NCI-H226 (cell line): Measurements from ENCODE around the gene SOX2.
"Not testable (repeated sequence)": the region's sequence is repeated elsewhere in the genome, so short reads cannot be mapped to it uniquely, and the experiment has no call there.

Experiments used
- DNase-seq: peaks from one replicate; pipeline ENCODE4 v3.0.0-alpha.2; 2015

The SOX2 gene

DNA sequence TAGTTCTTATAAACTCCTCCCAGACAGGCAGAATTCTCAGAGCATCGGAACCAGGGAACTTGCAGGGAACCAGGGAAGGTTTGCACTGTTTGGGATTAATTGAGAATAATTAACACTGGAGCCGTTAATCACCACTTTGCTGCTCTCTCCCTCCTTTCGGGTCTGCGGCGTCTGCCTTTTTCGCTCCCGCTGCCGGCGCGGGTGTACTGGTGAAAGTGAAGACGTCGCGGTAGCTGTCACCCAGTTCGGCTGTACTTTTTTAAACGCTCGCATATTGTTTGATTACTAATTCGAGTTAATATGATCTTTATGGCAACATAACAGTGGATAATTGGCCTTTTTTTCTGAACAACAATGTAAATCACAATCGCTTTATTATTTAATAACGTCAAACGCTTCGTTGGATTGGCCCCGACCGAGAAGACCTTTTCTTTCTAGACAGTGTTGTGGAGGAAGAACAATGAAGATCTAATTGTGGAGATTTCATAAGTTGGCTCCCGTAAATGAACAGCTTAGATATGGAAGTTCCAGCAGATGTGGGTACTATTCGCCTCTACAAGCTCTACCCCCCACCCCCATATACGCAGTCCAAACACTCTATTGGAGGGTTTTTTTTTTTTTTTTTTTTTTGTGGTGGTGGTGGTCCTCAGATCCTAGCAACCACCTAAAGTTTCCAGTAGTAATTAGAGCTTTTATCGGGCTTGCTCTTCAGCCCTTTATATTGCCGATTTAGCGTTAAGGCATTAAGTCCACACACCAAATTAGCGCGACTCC is 12.7 kb downstream of the SOX2 start:
- no peak for DNase-seq

- no peak for DNase-seq
These were observed 13.5 kb downstream of the SOX2 start for GRCh38 chr3:181725131-181725731.

DNA sequence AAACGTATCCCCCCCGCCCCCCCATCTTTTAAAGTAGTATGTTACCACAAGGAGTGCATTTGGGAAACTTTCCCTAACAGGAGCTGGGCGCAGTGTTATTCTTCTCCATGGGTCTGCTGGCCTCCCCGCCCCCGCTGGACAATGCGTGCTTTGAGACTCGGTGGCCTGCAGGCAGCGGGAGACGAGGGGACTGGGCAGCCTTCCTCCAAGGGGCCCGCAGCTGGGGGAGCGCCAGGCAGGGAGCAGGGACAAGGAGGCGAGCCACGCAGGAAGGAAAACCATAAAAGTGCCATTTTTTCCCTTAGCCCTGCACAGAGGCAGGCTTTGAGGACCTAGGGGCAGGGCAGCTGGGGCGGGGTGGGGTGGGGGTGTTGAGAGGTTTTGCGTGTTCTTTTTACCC is 14.1 kb downstream of the SOX2 start:
- no peak for DNase-seq

- no peak for DNase-seq
These were observed 14.9 kb downstream of the SOX2 start for GRCh38 chr3:181726351-181727330.

DNA sequence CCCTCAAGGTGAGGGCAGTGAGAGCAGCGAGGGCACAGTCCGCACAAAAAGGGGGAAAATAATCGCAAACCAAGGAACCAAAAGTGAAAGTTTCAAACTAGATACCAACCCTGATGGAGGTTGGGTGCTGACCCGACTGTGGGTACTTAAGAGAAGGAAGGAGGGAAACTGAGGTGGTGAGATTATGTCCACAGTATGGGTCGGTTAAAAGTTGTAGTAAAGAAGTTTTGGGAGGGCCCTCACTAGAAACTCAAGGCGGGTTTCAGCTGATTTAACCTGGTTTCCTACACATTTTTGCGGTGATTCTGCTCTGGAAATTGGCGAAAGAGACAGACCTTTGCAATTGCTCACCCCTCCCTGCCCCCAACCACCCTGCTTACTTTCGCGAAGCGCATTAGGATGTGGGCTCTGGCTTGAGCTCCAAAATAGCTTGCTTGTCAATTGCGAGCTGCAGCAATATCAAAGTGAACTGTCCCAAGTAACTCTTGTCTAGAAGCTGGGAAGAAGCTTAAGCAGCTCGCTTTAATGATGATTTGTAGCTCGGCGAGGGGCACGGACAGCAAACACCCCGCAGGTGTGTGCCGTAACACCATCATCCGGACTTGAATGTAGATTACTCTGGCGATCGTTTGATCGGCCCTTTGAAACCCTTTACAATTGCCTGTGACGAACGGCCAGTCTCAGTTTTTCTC is 15.8 kb downstream of the SOX2 start:
- no peak for DNase-seq

- no peak for DNase-seq
These were observed 17.0 kb downstream of the SOX2 start for GRCh38 chr3:181728470-181729340.

- DNase-seq = no peak
These were observed 17.7 kb downstream of the SOX2 start for GRCh38 chr3:181729341-181729869.

DNA sequence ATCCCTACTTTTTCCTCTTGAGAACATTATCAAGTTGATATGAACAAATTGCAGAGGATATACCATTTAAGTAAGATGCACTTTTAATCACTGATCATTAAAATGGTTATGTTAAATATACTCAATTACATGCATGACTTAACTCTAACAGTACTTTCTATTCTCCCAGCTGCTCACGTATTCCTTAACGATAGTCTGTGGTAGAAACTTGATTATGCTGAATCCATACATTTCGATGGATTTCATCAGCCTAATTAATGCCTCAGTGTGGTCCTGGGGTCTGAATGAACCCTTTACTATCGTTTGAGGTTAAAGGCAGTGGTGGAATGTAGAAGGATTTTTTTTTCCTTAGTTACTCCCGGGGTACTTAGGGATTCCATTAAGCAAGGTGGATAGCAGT is 18.6 kb downstream of the SOX2 start:
- no peak for DNase-seq

DNA sequence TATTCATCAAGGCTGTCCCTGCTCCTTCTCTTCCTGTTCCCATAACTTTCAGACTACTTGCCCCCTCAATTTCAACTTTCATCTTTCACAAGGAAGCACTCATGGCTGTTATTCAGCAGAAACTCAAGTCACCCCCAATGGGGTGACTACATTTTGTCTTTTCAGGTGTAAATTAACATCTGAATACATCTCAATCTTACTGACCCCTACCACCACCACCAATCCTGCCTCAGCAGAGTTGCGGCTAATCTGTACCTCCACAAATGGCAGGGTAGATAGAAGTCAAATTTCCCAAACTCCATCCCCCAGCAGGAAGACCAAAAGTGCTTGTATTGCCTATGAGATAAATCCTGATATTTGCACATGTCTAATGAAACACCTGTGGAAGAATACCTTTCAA is 19.2 kb downstream of the SOX2 start:
- DNase-seq = no peak

DNA sequence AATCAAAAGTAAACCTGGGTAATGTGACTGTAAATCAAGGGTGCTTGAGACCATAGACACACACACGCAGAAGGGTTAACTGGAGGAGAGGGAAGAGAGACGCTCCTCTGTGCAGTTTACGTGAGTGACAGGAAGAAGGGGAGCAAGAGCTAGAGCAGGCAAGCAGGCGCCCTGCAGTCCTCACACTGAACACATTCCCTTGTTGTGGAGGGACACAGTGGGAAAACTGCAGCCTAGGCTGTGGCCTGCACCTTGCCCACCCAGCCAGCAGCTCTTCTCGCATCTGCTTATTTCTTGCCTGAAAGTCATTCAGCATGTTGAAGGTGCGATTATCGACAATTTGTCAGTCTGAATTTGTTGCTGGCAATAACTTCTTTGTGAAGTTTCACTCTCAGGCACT is 24.2 kb downstream of the SOX2 start:
- DNase-seq = no peak

DNA sequence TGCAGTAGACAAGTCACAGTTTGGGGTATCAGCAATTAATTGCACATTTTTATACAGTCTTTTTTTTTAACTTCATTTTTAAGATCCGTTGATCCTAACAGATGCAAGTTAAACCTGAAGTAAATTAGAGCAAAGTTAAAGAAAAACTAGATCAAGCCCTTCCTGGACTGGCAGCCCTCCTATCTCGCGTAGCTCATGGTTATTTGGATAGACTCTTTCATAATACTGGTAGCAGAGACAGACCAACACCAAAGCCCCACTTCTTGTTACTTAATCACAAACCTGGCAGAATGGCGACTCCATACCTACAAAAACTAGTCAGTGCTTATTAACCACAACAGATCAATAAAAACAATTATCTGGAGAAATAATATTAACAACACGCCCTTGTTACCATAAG is 26.8 kb downstream of the SOX2 start:
- no peak for DNase-seq

GRCh38 chr3:181739628-181740027 is 27.9 kb downstream of the SOX2 start:
- peak; percentile 15 for DNase-seq

- no peak for DNase-seq
These were observed 29.7 kb downstream of the SOX2 start for GRCh38 chr3:181741417-181741816.

DNA sequence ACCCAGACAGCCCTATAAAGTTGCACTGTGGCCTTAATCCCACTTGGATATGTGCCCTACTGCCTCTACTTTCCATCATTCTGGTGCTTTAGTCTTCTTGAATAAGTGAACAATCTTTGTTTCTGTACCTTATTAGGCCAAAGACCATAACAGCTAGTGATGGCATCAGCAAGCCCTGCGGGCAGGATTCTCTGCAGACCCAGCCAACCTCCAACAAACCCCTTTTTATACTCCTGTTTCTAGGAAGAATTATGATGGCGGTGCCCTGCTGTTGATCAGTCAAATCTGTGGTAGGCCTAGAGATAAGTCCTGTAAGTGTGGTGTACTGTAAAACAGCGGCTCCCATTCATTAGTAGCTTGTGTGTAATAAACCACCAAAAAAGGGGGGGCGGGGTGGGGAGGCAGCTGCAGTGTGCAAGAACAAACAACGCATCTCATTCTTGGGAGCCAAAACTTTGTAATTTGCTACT is 40.5 kb downstream of the SOX2 start:
- no peak for DNase-seq

- DNase-seq = no peak
These were observed 41.7 kb downstream of the SOX2 start for GRCh38 chr3:181753391-181753790.

DNA sequence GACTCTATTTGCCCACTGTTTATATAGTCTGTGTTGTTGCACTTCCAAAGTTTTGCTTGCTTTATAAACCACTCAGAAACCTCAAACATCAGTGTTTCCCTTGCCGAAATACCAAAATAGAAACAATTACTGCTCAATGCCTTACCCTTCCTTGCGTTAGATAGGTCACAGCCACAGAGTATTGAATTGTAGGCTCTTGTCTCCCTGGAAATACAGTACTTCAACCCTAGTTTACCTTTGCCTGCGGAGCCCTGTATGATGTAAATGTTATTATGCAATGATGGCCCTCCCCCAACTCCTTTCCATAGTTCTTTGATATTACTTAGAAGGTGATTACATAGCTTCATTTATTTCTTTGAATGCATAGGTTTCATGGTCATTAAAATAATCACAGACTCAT is 44.2 kb downstream of the SOX2 start:
- no peak for DNase-seq

DNA sequence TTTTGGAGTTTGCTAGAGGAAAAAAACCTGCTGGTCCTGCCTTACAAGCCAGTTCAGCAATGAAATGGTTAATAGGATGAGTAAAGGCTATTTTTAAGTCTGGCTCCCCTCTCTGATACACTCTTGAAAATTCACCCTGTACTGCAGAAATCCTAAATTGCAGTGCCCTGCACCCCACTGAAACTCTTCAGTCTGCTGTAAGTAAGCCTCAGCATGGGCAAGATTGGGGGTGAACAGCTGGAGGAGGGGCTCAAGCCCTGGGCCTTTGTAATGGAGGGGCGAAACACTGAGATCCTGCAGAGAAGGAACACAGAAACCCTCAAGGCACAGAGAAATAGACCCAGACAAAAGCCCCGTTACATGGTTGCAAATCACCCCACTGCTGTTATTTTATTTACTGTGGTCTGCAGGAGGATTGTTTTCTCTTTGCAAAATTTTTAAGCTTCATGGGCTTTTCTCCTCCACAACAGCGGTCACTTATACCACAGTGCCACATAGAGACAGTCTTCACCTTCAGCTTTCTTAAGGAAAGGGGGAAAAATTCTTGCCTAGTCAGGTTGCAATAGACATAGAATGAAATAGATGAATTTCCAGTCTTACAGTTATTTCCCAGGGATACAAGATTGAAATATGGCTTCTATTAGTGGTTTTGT is 45.0 kb downstream of the SOX2 start:
- no peak for DNase-seq

- no peak for DNase-seq
These were observed 46.1 kb downstream of the SOX2 start for GRCh38 chr3:181757694-181758306.

GRCh38 chr3:181761906-181762305 is 50.2 kb downstream of the SOX2 start:
- DNase-seq = no peak

DNA sequence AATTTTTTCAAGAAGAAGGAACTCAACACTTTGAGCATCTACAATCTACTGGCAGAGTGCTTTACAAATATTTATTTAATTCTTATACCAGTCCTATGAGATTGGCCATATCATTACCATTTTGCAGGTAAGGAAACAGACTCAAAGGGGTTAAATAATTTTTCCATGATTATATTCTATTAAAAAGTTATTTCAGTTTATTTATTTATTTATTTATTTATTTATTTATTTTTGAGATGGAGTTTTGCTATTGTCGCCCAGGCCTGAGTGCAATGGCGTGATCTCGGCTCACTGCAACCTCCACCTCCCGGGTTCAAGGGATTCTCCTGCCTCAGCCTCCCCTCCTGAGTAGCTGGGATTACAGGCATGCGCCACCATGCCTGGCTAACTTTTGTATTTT is 52.3 kb downstream of the SOX2 start:
- not testable (repeated sequence) for DNase-seq
